Smooth muscle cell (in vitro differentiated cells): Measurements from ENCODE around the gene LKAAEAR1. TPM values are rescaled to one million over a fixed set of nuclear protein-coding genes. Genes with fewer than 3 reads are reported as not detected.

ENCODE experiments used
- DNase-seq: peaks from one replicate; lab custom pipeline; 2025; ENCODE audit not compliant: unreplicated experiment; lab: John Stamatoyannopoulos, UW
- H2AFZ ChIP-seq: fragments of 200-600 bp; sonication (generic); 2 replicates; pipeline ENCODE4 v1.6.0; 2016; ENCODE audit warnings: antibody characterized with exemption, low read depth, mild to moderate bottlenecking
- H3F3A ChIP-seq: fragments of 200-600 bp; sonication (generic); 2 replicates; pipeline ENCODE4 v1.6.0; 2017; ENCODE audit warnings: antibody characterized with exemption, low read depth
- H3K27ac ChIP-seq: fragments of 200-600 bp; sonication (generic); 2 replicates; pipeline ENCODE4 v1.5.1; 2016; ENCODE audit warnings: low read depth, mild to moderate bottlenecking
- H3K27me3 ChIP-seq: fragments of 200-600 bp; sonication (generic); 2 replicates; pipeline ENCODE4 v1.6.1; 2016; ENCODE audit warnings: low read depth, mild to moderate bottlenecking
- H3K36me3 ChIP-seq: fragments of 200-600 bp; sonication (generic); 2 replicates; pipeline ENCODE4 v1.5.1; 2016; ENCODE audit warnings: low read depth
- H3K4me1 ChIP-seq: fragments of 200-600 bp; sonication (generic); 2 replicates; pipeline ENCODE4 v1.5.1; 2016; ENCODE audit warnings: low read depth
- H3K4me2 ChIP-seq: fragments of 200-600 bp; sonication (generic); 2 replicates; pipeline ENCODE4 v1.6.0; 2016; ENCODE audit warnings: mild to moderate bottlenecking
- H3K4me3 ChIP-seq: fragments of 200-600 bp; sonication (generic); 2 replicates; pipeline ENCODE4 v1.5.1; 2016; ENCODE audit warnings: mild to moderate bottlenecking
- H3K79me2 ChIP-seq: fragments of 200-600 bp; sonication (generic); 2 replicates; pipeline ENCODE4 v1.6.0; 2016; ENCODE audit warnings: low read depth, mild to moderate bottlenecking
- H3K9ac ChIP-seq: fragments of 200-600 bp; sonication (generic); 2 replicates; pipeline ENCODE4 v1.6.0; 2016; ENCODE audit warnings: low read depth
- H3K9me3 ChIP-seq: fragments of 200-600 bp; sonication (generic); replicated peaks from 2 replicates; pipeline ENCODE4 v1.5.1; 2016; ENCODE audit warnings: low read depth
- H4K20me1 ChIP-seq: fragments of 200-600 bp; sonication (generic); 2 replicates; pipeline ENCODE4 v1.6.0; 2016; ENCODE audit warnings: low read depth
- CTCF ChIP-seq: fragments of 200-600 bp; sonication (generic); IDR thresholded peaks from 2 replicates; pipeline ENCODE4 v1.5.1; 2017; ENCODE audit warnings: borderline replicate concordance, mild to moderate bottlenecking, antibody characterized with exemption; ENCODE audit not compliant: insufficient read depth, poor library complexity, severe bottlenecking
- WGBS: methylation state at CpG from one replicate; pipeline ENCODE4 v1.1.7; 2016; ENCODE audit warnings: low lambda C conversion rate; 5-methylcytosine and 5-hydroxymethylcytosine counted together
- polyA plus RNA-seq: library from polyadenylated mRNA; unstranded; fragments of >200 nt; fragmentation: Nextera tagmentation; extraction: Ambion mirVana; gene quantifications from 2 replicates; pipeline ENCODE4 v1.2.1, GENCODE V29; 2016
- total RNA-seq: library from RNA; depleted of rRNA; stranded (reverse); fragments of >200 nt; gene quantifications from 2 replicates; pipeline ENCODE4 v1.2.3, GENCODE V29; 2014

LKAAEAR1 gene
- total and polyA plus RNA-seq, 2 experiments from 2014 or later: 0.79 TPM; not detected in 1

- 87% methylated on average over 10 of the region's 10 CpGs for WGBS
- Histone ChIP-seq H3F3A (peaks cover 11% of the 10 kb centered on the region), H3K27ac (no peak overlapping the region), H3K4me2 (no peak overlapping the region), H3K9me3 (no peaks in the 10 kb centered on the region), H3K9ac (no peak overlapping the region), H4K20me1 (peaks cover 6% of the 10 kb centered on the region), H3K79me2 (no peaks in the 10 kb centered on the region), H2AFZ (no peak overlapping the region), H3K4me3 (no peak overlapping the region), H3K4me1 (peaks cover 4% of the 10 kb centered on the region), H3K27me3 (peaks cover 5% of the 10 kb centered on the region), H3K36me3 (no peaks in the 10 kb centered on the region)
- no peak for DNase-seq
- no peak for TF ChIP-seq CTCF
Observed at GRCh38 chr20:64052326-64052722, 31.9 kb downstream of the LKAAEAR1 start.

GRCh38 chr20:64051561-64052325 is 32.5 kb downstream of the LKAAEAR1 start:
- H3K27me3 ChIP-seq: peaks cover 8% of the 10 kb centered on the region

GRCh38 chr20:64051033-64051452 is 33.2 kb downstream of the LKAAEAR1 start:
- no peaks in the 10 kb centered on the region for H3K79me2 ChIP-seq
- H3K9me3 ChIP-seq: no peaks in the 10 kb centered on the region
- no peak overlapping the region for H2AFZ ChIP-seq
- no peak for DNase-seq
- no peak overlapping the region for H3K9ac ChIP-seq
- H3K4me2 ChIP-seq: no peak overlapping the region
- H3F3A ChIP-seq: peaks cover 11% of the 10 kb centered on the region
- no peak for TF ChIP-seq CTCF
- WGBS: 91% methylated on average over 11 of the region's 11 CpGs
- no peaks in the 10 kb centered on the region for H3K36me3 ChIP-seq
- H4K20me1 ChIP-seq: peaks cover 6% of the 10 kb centered on the region
- peaks cover 9% of the 10 kb centered on the region for H3K27me3 ChIP-seq
- H3K4me1 ChIP-seq: peaks cover 4% of the 10 kb centered on the region
- no peak overlapping the region for H3K27ac ChIP-seq
- no peak overlapping the region for H3K4me3 ChIP-seq

More at GRCh38 chr20:64051561-64052325, 32.5 kb downstream of the LKAAEAR1 start:
- Histone ChIP-seq H3K4me1 (peaks cover 4% of the 10 kb centered on the region), H3K27ac (no peak overlapping the region), H3K9me3 (no peaks in the 10 kb centered on the region), H3F3A (peaks cover 11% of the 10 kb centered on the region), H3K4me2 (no peak overlapping the region), H3K79me2 (no peaks in the 10 kb centered on the region), H4K20me1 (peaks cover 6% of the 10 kb centered on the region), H3K36me3 (no peaks in the 10 kb centered on the region), H3K9ac (no peak overlapping the region), H2AFZ (no peak overlapping the region), H3K4me3 (no peak overlapping the region)
- WGBS: 82% methylated on average over 15 of the region's 15 CpGs
- TF ChIP-seq CTCF: no peak
- no peak for DNase-seq
